ENCODE data around the gene TAF11.

GRCh38 chr6:34865107-34865506 lies 22.7 kb downstream of the TAF11 start:
- TF ChIP-seq MAX (CRISPR knock-in tag; IDR thresholded peaks at IDR 0.05) (no peak), USF2 (CRISPR knock-in tag; IDR thresholded peaks at IDR 0.05) (no peak), KAT7 (CRISPR knock-in tag; IDR thresholded peaks at IDR 0.05; ENCODE audit: borderline replicate concordance) (no peak), JUN (CRISPR knock-in tag; IDR thresholded peaks at IDR 0.05) (no peak), TEAD4 (CRISPR knock-in tag; IDR thresholded peaks at IDR 0.05) (no peak), CTCF (IDR thresholded peaks at IDR 0.05) (no peak), NFYB (CRISPR knock-in tag; conservative IDR thresholded peaks at IDR 0.05; ENCODE audit: low read depth) (no peak), ERG (CRISPR knock-in tag; IDR thresholded peaks at IDR 0.05) (no peak), ZNF121 (CRISPR knock-in tag; IDR thresholded peaks at IDR 0.05) (no peak), ATF3 (CRISPR knock-in tag; conservative IDR thresholded peaks at IDR 0.05) (no peak), PREB (CRISPR knock-in tag; IDR thresholded peaks at IDR 0.05; ENCODE audit: borderline replicate concordance) (no peak), ZBTB43 (CRISPR knock-in tag; IDR thresholded peaks at IDR 0.05) (no peak), FOXP4 (CRISPR knock-in tag; IDR thresholded peaks at IDR 0.05) (no peak), HMGA2 (CRISPR knock-in tag; IDR thresholded peaks at IDR 0.05) (no peak)
